Nephron progenitor cell (in vitro differentiated cells): Measurements from ENCODE around the gene ATP2A2.

Experiments used
- DNase-seq: peaks from one replicate; pipeline ENCODE4 v3.0.0; 2021
- H3K27ac Mint-ChIP-seq: 2 replicates; pipeline ENCODE4 v1.8.0; 2021; ENCODE audit warnings: mild to moderate bottlenecking, moderate library complexity, mixed read lengths
- H3K27me3 Mint-ChIP-seq: 2 replicates; pipeline ENCODE4 v1.8.0; 2021; ENCODE audit warnings: mild to moderate bottlenecking, low read depth, mixed read lengths; ENCODE audit not compliant: poor library complexity
- H3K36me3 Mint-ChIP-seq: 2 replicates; pipeline ENCODE4 v1.8.0; 2021; ENCODE audit warnings: low read depth, mixed read lengths
- H3K4me1 Mint-ChIP-seq: 2 replicates; pipeline ENCODE4 v1.8.0; 2021; ENCODE audit warnings: mixed read lengths
- H3K4me3 Mint-ChIP-seq: 2 replicates; pipeline ENCODE4 v1.8.0; 2021; ENCODE audit warnings: mild to moderate bottlenecking, moderate library complexity, mixed read lengths
- H3K9me3 Mint-ChIP-seq: 2 replicates; pipeline ENCODE4 v1.8.0; 2021; ENCODE audit warnings: mild to moderate bottlenecking, moderate library complexity, mixed read lengths
- CTCF ChIP-seq: fragments of 200-600 bp; sonication (generic); IDR thresholded peaks from 2 replicates; pipeline ENCODE4 v1.5.0; 2021; ENCODE audit warnings: antibody characterized with exemption

ATP2A2 gene

GRCh38 chr12:110347767-110348166 is 66.7 kb downstream of the ATP2A2 start:
- Mint-ChIP-seq H3K9me3 (no peaks in the 10 kb centered on the region), H3K4me3 (no peak overlapping the region), H3K27me3 (peaks cover under 1% of the 10 kb centered on the region), H3K27ac (no peak overlapping the region), H3K36me3 (peaks cover 74% of the 10 kb centered on the region), H3K4me1 (peaks cover 13% of the 10 kb centered on the region)
- no peak for DNase-seq
- TF ChIP-seq CTCF: no peak

DNA sequence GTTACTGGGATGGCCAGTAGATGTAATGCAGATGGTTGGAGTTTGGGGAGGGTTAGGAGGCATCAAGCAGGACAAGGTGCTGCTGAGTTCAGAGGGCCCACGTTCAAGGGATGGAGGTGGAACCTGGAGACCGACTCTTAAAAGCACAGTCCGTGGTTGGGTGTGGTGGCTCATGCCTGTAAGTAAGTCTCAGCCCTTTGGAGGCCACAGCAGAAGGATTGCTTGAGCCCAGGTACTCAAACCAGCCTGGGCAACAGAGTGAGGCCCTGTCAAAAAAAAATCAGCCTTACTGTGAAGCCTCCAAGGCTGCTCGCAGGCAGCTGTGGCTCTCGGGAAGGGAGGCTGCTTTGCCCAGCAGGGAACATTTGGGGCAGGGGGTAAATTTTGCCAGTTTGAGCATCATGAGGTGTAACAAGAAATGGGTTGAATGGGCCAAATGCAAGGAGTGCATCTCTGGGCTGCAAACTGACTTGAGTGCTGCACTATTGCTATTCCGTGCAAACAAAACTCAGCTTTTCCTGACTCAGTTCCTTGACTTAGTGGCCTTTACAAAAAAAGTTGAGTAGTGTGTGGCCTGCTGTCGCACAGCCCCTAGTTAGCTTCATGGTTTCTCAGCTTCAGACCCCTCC is 67.5 kb downstream of the ATP2A2 start:
- no peak for TF ChIP-seq CTCF
- peaks cover 13% of the 10 kb centered on the region for H3K4me1 Mint-ChIP-seq
- peaks cover 2% of the 10 kb centered on the region for H3K27me3 Mint-ChIP-seq
- DNase-seq: no peak
- H3K9me3 Mint-ChIP-seq: no peaks in the 10 kb centered on the region
- no peak overlapping the region for H3K4me3 Mint-ChIP-seq
- H3K36me3 Mint-ChIP-seq: peaks cover 67% of the 10 kb centered on the region
- peak overlapping the region; percentile 71 for H3K27ac Mint-ChIP-seq

- Mint-ChIP-seq H3K27me3 (peaks cover 2% of the 10 kb centered on the region), H3K36me3 (peaks cover 61% of the 10 kb centered on the region), H3K27ac (peak overlapping the region; percentile 92), H3K9me3 (no peaks in the 10 kb centered on the region), H3K4me1 (peaks cover 13% of the 10 kb centered on the region), H3K4me3 (no peak overlapping the region)
- DNase-seq: no peak
- no peak for TF ChIP-seq CTCF
These were observed 68.0 kb downstream of the ATP2A2 start for GRCh38 chr12:110349096-110349495.

- Mint-ChIP-seq H3K36me3 (peaks cover 56% of the 10 kb centered on the region), H3K4me3 (no peak overlapping the region), H3K27ac (peak overlapping the region; percentile 92), H3K4me1 (peaks cover 13% of the 10 kb centered on the region), H3K9me3 (no peaks in the 10 kb centered on the region), H3K27me3 (peaks cover 2% of the 10 kb centered on the region)
- no peak for DNase-seq
- TF ChIP-seq CTCF: no peak
These were observed 68.6 kb downstream of the ATP2A2 start for GRCh38 chr12:110349514-110350151.

DNA sequence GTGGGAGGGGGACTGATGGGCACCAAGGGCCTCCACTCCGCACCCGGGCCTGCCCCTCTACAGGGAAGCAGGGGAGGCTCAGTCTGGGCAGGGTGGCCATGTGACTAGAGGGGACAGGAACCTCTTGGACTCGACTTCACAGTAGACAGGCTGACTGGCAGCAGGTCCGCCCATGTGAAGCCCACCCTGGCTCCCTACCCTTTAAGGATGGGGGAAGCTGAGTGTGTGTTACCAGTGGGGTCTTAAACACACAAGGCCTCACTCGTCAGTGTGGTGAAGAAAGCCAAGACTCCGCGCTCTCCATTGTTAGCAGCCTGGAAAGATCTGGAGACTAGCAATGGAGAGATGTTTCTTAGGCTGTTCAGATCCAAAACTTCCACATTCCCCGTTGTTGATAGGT is 70.1 kb downstream of the ATP2A2 start:
- Mint-ChIP-seq H3K4me1 (peaks cover 13% of the 10 kb centered on the region), H3K36me3 (peaks cover 44% of the 10 kb centered on the region), H3K27me3 (peaks cover 6% of the 10 kb centered on the region), H3K4me3 (no peak overlapping the region), H3K27ac (no peak overlapping the region), H3K9me3 (no peaks in the 10 kb centered on the region)
- DNase-seq: no peak
- no peak for TF ChIP-seq CTCF

DNA sequence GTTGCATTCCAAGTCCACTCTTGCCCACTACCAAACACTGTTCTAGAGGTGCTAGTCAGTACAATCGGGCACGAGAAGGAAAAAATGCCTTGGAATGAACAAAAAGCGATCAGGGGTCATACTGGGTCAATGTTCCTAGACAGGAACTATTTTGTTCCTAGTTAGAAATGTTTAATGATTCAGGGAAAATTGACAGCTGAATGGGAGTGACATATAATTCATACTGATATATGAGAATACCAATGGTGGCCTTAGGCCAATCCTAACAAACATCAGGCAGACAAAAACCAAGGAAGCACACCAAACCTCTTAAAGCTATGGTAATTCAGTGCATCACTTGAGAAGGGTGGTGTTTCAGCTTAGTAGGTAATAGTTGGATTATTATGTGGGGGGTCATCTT is 71.4 kb downstream of the ATP2A2 start:
- Mint-ChIP-seq H3K9me3 (no peaks in the 10 kb centered on the region), H3K4me3 (no peak overlapping the region), H3K27ac (peak overlapping the region; percentile 45), H3K4me1 (peaks cover 13% of the 10 kb centered on the region), H3K27me3 (peaks cover 6% of the 10 kb centered on the region), H3K36me3 (peaks cover 32% of the 10 kb centered on the region)
- no peak for TF ChIP-seq CTCF
- no peak for DNase-seq
